IMR-90 (cell line): ENCODE results near the gene MELTF. TPM values are rescaled to one million over a fixed set of nuclear protein-coding genes. Genes with fewer than 3 reads are reported as not detected.

Experiments used
- ATAC-seq: fragments of 200-7000 bp; cut with Tn5 transposase; 2 replicates; pipeline ENCODE4 v1.9.1; 2020; ENCODE audit warnings: low read depth, mild to moderate bottlenecking, moderate library complexity
- BruUV-seq: library from RNA; stranded (reverse); fragments of 400-500 nt; replicated peaks from 2 replicates; lab custom pipeline; 2021; lab: Mats Ljungman, UMichigan
- CTCF ChIA-PET: fragments of 300-600 bp; formaldehyde crosslinking; extraction: SDS; loops from one replicate; lab custom pipeline; 2021; ENCODE audit warnings: antibody characterized with exemption; lab: Yijun Ruan, JAX
- POLR2A ChIA-PET: fragments of 300-600 bp; sonication (Branson Sonifier 250); formaldehyde crosslinking; loops from one replicate; lab custom pipeline; 2022; ENCODE audit warnings: antibody characterized with exemption; ENCODE audit not compliant: unreplicated experiment; lab: Charles Lee
- DNase-seq: peaks from one replicate; pipeline ENCODE4 v3.0.0; 2013
- H2AFZ ChIP-seq: replicated peaks from 2 replicates; pipeline ENCODE3; 2013; ENCODE audit warnings: low read length, mild to moderate bottlenecking; ENCODE audit not compliant: poor library complexity
- H2AK5ac ChIP-seq: 2 replicates; pipeline ENCODE4 v1.6.1; 2013; ENCODE audit warnings: low read depth, low read length, inconsistent platforms
- H2AK9ac ChIP-seq: replicated peaks from 2 replicates; pipeline ENCODE3; 2013; ENCODE audit warnings: mild to moderate bottlenecking, low read depth, low read length, moderate library complexity; ENCODE audit not compliant: poor library complexity
- H2BK120ac ChIP-seq: 2 replicates; pipeline ENCODE4 v1.6.1; 2013; ENCODE audit warnings: low read depth, low read length, inconsistent platforms
- H2BK15ac ChIP-seq: 3 replicates; pipeline ENCODE4 v1.6.1; 2013; ENCODE audit warnings: low read depth, low read length, inconsistent platforms
- H2BK20ac ChIP-seq: 2 replicates; pipeline ENCODE4 v1.6.1; 2013; ENCODE audit warnings: low read depth, mild to moderate bottlenecking, inconsistent platforms, low read length, moderate library complexity
- H2BK5ac ChIP-seq: 2 replicates; pipeline ENCODE4 v1.6.1; 2013; ENCODE audit warnings: mild to moderate bottlenecking, low read depth, low read length, inconsistent platforms; ENCODE audit not compliant: poor library complexity, severe bottlenecking
- H3K14ac ChIP-seq: replicated peaks from 2 replicates; pipeline ENCODE4 v1.6.1; 2013; ENCODE audit warnings: low read depth, low read length, inconsistent platforms
- H3K18ac ChIP-seq: 2 replicates; pipeline ENCODE4 v1.6.1; 2013; ENCODE audit warnings: low read depth, low read length, control low read depth
- H3K23ac ChIP-seq: 2 replicates; pipeline ENCODE4 v1.6.1; 2013; ENCODE audit warnings: low read depth, low read length, inconsistent platforms
- H3K27ac ChIP-seq: 2 replicates; pipeline ENCODE4 v1.5.1; 2013; ENCODE audit warnings: mild to moderate bottlenecking, control low read depth, low read length; ENCODE audit not compliant: insufficient read depth
- H3K27me3 ChIP-seq: 2 replicates; pipeline ENCODE4 v1.6.1; 2013; ENCODE audit warnings: low read length; ENCODE audit not compliant: control insufficient read depth, insufficient read depth
- H3K36me3 ChIP-seq: 2 replicates; pipeline ENCODE4 v1.6.1; 2013; ENCODE audit warnings: low read length, mixed read lengths; ENCODE audit not compliant: control insufficient read depth, insufficient read depth
- H3K4ac ChIP-seq: 2 replicates; pipeline ENCODE4 v1.6.1; 2013; ENCODE audit warnings: low read depth, low read length, inconsistent platforms
- H3K4me1 ChIP-seq: 2 replicates; pipeline ENCODE4 v1.6.1; 2013; ENCODE audit warnings: low read length, mixed read lengths; ENCODE audit not compliant: control insufficient read depth, insufficient read depth
- H3K4me2 ChIP-seq: 2 replicates; pipeline ENCODE4 v1.6.1; 2013; ENCODE audit warnings: low read depth, mild to moderate bottlenecking, control low read depth, low read length, moderate library complexity
- H3K4me3 ChIP-seq: 2 replicates; pipeline ENCODE4 v1.5.1; 2013; ENCODE audit warnings: low read depth, mild to moderate bottlenecking, control low read depth, low read length, moderate library complexity; ENCODE audit not compliant: insufficient read depth
- H3K56ac ChIP-seq: 2 replicates; pipeline ENCODE4 v1.6.1; 2013; ENCODE audit warnings: low read length, inconsistent platforms; ENCODE audit not compliant: insufficient read depth; ENCODE audit errors: extremely low read depth
- H3K79me1 ChIP-seq, 2 experiments: 2 replicates each; pipeline ENCODE4 v1.6.1; 2013; ENCODE audit warnings: low read length in 2 of 2, inconsistent platforms in 1 of 2, low read depth in 1 of 2
- H3K9ac ChIP-seq: 2 replicates; pipeline ENCODE4 v1.6.1; 2013; ENCODE audit warnings: low read depth, low read length, control low read depth
- H3K9me1 ChIP-seq: 2 replicates; pipeline ENCODE4 v1.6.1; 2013; ENCODE audit warnings: low read length, inconsistent platforms; ENCODE audit not compliant: insufficient read depth
- H3K9me3 ChIP-seq: 2 replicates; pipeline ENCODE4 v1.6.1; 2013; ENCODE audit warnings: low read length; ENCODE audit not compliant: control insufficient read depth, insufficient read depth
- H4K20me1 ChIP-seq: 2 replicates; pipeline ENCODE4 v1.6.1; 2013; ENCODE audit warnings: low read length, inconsistent platforms; ENCODE audit not compliant: insufficient read depth
- H4K5ac ChIP-seq: 2 replicates; pipeline ENCODE4 v1.6.1; 2013; ENCODE audit warnings: mild to moderate bottlenecking, low read depth, low read length, control low read depth
- H4K8ac ChIP-seq, 2 experiments: 2 replicates each; pipeline ENCODE4 v1.6.1; 2013; ENCODE audit warnings: low read depth in 2 of 2, low read length in 2 of 2, control low read depth in 1 of 2, inconsistent platforms in 1 of 2
- H4K91ac ChIP-seq: 2 replicates; pipeline ENCODE4 v1.6.1; 2013; ENCODE audit warnings: low read depth, low read length, inconsistent platforms; ENCODE audit not compliant: insufficient read depth
- BHLHE40 ChIP-seq: fragments of 150-350 bp; IDR thresholded peaks from 2 replicates; pipeline ENCODE4 v1.6.1; 2016; ENCODE audit warnings: mild to moderate bottlenecking, low read depth, low read length
- CEBPB ChIP-seq: IDR thresholded peaks from 2 replicates; pipeline ENCODE4 v1.6.1; 2012; ENCODE audit warnings: low read depth, low read length, improper control_type of control experiment
- CHD1 ChIP-seq: IDR thresholded peaks from 2 replicates; pipeline ENCODE4 v1.6.1; 2012; ENCODE audit warnings: low read depth, low read length, improper control_type of control experiment
- MAFK ChIP-seq: IDR thresholded peaks from 2 replicates; pipeline ENCODE4 v1.6.1; 2012; ENCODE audit warnings: low read depth, low read length, improper control_type of control experiment
- MAZ ChIP-seq: IDR thresholded peaks from 2 replicates; pipeline ENCODE4 v1.6.1; 2012; ENCODE audit warnings: low read depth, mild to moderate bottlenecking, low read length, improper control_type of control experiment, moderate library complexity, borderline replicate concordance
- MXI1 ChIP-seq: IDR thresholded peaks from 2 replicates; pipeline ENCODE4 v1.6.1; 2012; ENCODE audit warnings: low read depth, mild to moderate bottlenecking, low read length, moderate library complexity, borderline replicate concordance
- NFE2L2 ChIP-seq: fragments of 150-350 bp; IDR thresholded peaks from 2 replicates; pipeline ENCODE4 v1.6.1; 2016; ENCODE audit warnings: low read depth, mild to moderate bottlenecking, low read length
- POLR2A ChIP-seq: IDR thresholded peaks from 2 replicates; pipeline ENCODE4 v1.6.1; 2012; ENCODE audit warnings: mild to moderate bottlenecking, low read depth, low read length
- RAD21 ChIP-seq: IDR thresholded peaks from 2 replicates; pipeline ENCODE4 v1.6.1; 2012; ENCODE audit warnings: low read length, improper control_type of control experiment
- RCOR1 ChIP-seq: IDR thresholded peaks from 2 replicates; pipeline ENCODE4 v1.6.1; 2012; ENCODE audit warnings: mild to moderate bottlenecking, low read length, improper control_type of control experiment; ENCODE audit not compliant: insufficient replicate concordance
- RFX5 ChIP-seq: IDR thresholded peaks from 2 replicates; pipeline ENCODE4 v1.8.0; 2012; ENCODE audit warnings: low read depth, mild to moderate bottlenecking, low read length, moderate library complexity
- SMC3 ChIP-seq: fragments of 150-350 bp; IDR thresholded peaks from 2 replicates; pipeline ENCODE4 v1.6.1; 2016; ENCODE audit warnings: low read depth, mild to moderate bottlenecking, antibody characterized with exemption, low read length, moderate library complexity
- WGBS, 2 experiments: methylation state at CpG; one replicate each; pipeline versions ENCODE4 v1.1.5 to v1.1.7; 2013; ENCODE audit warnings: missing lambda C conversion rate in 2 of 2; ENCODE audit not compliant: insufficient read length in 1 of 2; ENCODE audit errors: extremely low coverage in 2 of 2; 5-methylcytosine and 5-hydroxymethylcytosine counted together
- dilution Hi-C: fragments of 300-500 bp; cut with HindIII; formaldehyde crosslinking; loops from one replicate; pipeline ENCODE4 v1.14.3; 2018; ENCODE audit warnings: low sequenced_read_pairs; ENCODE audit not compliant: unreplicated experiment
- in situ Hi-C: fragments of 300-500 bp; cut with MboI; formaldehyde crosslinking; loops from 3 replicates; pipeline ENCODE4 v1.14.3; 2019; ENCODE audit warnings: low sequenced_read_pairs, inconsistent platforms, mixed read lengths
- intact Hi-C: fragments of 100-400 bp; cut with micrococcal nuclease; formaldehyde crosslinking; loops from 2 replicates; pipeline ENCODE4 v1.10.0; 2022
- polyA plus RNA-seq, 3 experiments: library from polyadenylated mRNA; depleted of rRNA; stranded (reverse); fragments of >200 nt; gene quantifications; 2 replicates each; pipeline ENCODE4 v1.2.3, GENCODE V29; 2012; ENCODE audit warnings: low replicate concordance in 1 of 3
- total RNA-seq: library from RNA; depleted of rRNA; stranded (reverse); fragments of >200 nt; gene quantifications from 2 replicates; pipeline ENCODE4 v1.2.3, GENCODE V29; 2012
- TF ChIP-seq, protein P1 (sequence below): conservative IDR thresholded peaks from 2 replicates; pipeline ENCODE4 v1.5.1; 2012; ENCODE audit warnings: mild to moderate bottlenecking, low read depth, low read length, improper control_type of control experiment

Gene MELTF
- total and polyA plus RNA-seq, 2 of the 4 experiments (the other 2 are of a cell fraction) = 0.18 to 0.50 TPM

- Histone ChIP-seq H3K4ac (no peak overlapping the region), H2BK20ac (no peak overlapping the region), H3K4me2 (no peak overlapping the region), H3K27ac (no peak overlapping the region), H3K56ac (no peak overlapping the region), H3K79me1 (no peaks in the 10 kb centered on the region), H4K5ac (no peak overlapping the region), H3K9me1 (no peaks in the 10 kb centered on the region), H2BK120ac (no peak overlapping the region), H3K4me1 (peaks cover 4% of the 10 kb centered on the region), H3K4me3 (no peak overlapping the region), H4K91ac (no peak overlapping the region), H4K20me1 (no peaks in the 10 kb centered on the region), H3K27me3 (peaks cover 54% of the 10 kb centered on the region), H2BK15ac (no peak overlapping the region), H3K9ac (no peak overlapping the region), H3K23ac (no peak overlapping the region), H3K9me3 (no peaks in the 10 kb centered on the region), H2AFZ (no peak overlapping the region), H2BK5ac (no peak overlapping the region), H3K18ac (no peak overlapping the region), H2AK5ac (no peak overlapping the region), H2AK9ac (no peak overlapping the region), H3K36me3 (no peaks in the 10 kb centered on the region), H4K8ac (no peak overlapping the region), H3K14ac (no peak overlapping the region)
- in situ Hi-C loops = loop anchor here (25.0 kb wide), 1 partner anchor 351 kb away; no protein-coding TSS in a partner anchor
- DNase-seq (no peak), ATAC-seq (no peak)
- TF ChIP-seq, protein P1, sequence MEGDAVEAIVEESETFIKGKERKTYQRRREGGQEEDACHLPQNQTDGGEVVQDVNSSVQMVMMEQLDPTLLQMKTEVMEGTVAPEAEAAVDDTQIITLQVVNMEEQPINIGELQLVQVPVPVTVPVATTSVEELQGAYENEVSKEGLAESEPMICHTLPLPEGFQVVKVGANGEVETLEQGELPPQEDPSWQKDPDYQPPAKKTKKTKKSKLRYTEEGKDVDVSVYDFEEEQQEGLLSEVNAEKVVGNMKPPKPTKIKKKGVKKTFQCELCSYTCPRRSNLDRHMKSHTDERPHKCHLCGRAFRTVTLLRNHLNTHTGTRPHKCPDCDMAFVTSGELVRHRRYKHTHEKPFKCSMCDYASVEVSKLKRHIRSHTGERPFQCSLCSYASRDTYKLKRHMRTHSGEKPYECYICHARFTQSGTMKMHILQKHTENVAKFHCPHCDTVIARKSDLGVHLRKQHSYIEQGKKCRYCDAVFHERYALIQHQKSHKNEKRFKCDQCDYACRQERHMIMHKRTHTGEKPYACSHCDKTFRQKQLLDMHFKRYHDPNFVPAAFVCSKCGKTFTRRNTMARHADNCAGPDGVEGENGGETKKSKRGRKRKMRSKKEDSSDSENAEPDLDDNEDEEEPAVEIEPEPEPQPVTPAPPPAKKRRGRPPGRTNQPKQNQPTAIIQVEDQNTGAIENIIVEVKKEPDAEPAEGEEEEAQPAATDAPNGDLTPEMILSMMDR = no peak
- TF ChIP-seq RAD21 (no peak), MAFK (no peak), RCOR1 (no peak), RFX5 (no peak), CHD1 (no peak), SMC3 (no peak), MAZ (no peak), MXI1 (no peak), NFE2L2 (no peak), POLR2A (no peak), BHLHE40 (no peak), CEBPB (no peak)
- intact Hi-C loops = no loop called here
- ChIA-PET POLR2A (no interaction called here), CTCF (no interaction called here)
- no CpG with 5 or more reads among the region's 2 CpGs for WGBS, 2 experiments
- no TSS peak for BruUV-seq
- dilution Hi-C loops = no loop called here
Measured at GRCh38 chr3:196963631-196963953, 66.0 kb downstream of the MELTF start.
